Stimulated activated CD8-positive, alpha-beta memory T cell treated with anti-CD3 and anti-CD28 coated beads, Interleukin-15, amount 100 ng/mL, for 1 hour (primary cell): Measurements from ENCODE around the gene TMEM239.
"Not testable (repeated sequence)": the region's sequence is repeated elsewhere in the genome, so short reads cannot be mapped to it uniquely, and the experiment has no call there.

Experiments
- DNase-seq: peaks from one replicate; pipeline ENCODE4 v3.0.0-alpha.2; 2020; ENCODE audit warnings: low read depth

The TMEM239 gene

DNA sequence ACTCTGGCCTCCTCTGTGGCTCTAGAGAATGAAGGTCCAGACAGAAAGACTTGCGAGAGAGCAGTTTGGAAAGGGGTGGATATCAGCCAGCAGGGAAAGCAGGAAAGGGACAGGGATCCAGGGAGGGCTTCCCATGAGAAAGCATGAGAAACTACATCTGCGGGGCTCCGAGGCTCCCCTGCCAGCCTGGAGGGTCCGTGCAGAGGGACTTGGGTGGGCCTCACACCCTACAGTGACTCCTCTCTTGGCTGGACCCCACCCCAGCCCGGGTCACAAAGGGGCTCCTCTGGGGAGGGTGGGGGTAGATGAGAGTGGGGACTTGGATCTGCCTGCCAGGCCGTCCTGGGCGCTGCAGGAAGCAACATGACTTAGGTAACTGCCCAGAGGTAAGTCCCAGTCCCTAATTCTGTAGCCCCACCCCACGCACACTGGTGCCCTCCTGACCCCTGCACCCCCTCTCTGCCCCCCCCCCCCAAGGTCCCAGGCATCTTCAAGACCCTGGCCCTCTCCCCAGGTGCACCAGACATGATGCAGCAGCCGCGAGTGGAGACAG lies at the start of gene TMEM239:
TSS of gene TMEM239 (plus strand) at position 335 of the 553 bp plus-strand sequence. CDS start at position 526, 191 bp downstream.
- DNase-seq = no peak

- no peak for DNase-seq
These were observed 48.2 kb upstream of the TMEM239 start for GRCh38 chr20:2767768-2768631.

- DNase-seq = no peak
These were observed 47.5 kb upstream of the TMEM239 start for GRCh38 chr20:2768632-2769015.

DNA sequence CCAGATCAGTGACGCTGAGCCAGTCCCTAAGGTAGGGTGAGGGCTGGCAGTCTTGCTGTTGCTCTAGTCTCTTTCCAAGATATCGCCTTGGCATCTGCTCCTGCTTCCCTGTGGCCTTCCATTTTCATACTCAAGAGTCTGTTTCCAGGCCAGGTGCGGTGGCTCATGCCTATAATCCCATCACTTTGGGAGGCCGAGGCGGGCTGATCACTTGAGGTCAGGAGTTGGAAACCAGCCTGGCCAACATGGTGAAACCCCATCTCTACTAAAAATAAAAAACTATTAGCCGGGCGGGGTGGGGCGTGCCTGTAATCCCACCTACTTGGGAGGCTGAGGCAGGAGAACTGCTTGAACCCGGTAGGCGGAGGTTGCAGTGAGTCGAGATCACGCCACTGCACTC lies 46.1 kb upstream of the TMEM239 start:
- not testable (repeated sequence) for DNase-seq

- DNase-seq = no peak
These were observed 44.5 kb upstream of the TMEM239 start for GRCh38 chr20:2771631-2772080.

DNA sequence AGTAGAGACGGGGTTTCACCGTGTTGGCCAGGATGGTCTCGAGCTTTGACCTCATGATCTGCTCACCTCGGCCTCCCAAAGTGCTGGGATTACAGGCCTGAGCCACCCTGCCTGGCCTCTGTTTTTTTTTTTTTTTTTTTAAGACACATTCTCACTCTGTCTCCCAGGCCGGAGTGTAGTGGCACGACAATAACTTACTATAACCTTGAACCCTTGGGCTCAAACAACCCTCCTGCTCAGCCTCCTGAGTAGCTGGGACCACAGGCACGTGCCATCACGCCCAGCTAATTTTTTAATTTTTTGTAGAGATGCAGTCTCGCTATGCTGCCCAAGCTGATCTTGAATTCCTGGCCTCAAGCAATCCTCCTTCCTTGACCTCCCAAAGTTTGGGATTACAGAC lies 42.4 kb upstream of the TMEM239 start:
- no peak for DNase-seq

GRCh38 chr20:2775139-2775538 lies 41.0 kb upstream of the TMEM239 start:
- no peak for DNase-seq

GRCh38 chr20:2778602-2779321 lies 37.4 kb upstream of the TMEM239 start:
- no peak for DNase-seq

DNA sequence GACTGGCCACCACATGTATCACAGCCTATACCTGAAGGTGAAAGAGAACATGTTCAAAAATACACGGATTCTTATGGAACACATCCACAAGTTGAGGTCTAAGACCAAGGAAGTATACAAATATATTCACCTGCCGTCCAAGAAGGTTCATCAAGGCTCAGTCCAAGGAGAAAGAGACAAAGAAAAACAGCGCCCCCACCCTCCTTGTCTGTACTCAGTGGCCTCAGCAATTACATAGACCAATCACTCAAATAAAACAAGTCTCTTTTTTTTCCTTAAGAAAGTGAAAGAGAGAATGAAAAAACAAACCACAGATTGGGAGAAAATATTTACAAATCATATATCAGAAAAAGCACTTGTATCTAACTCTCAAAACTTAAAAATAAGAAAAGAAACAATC lies 35.2 kb upstream of the TMEM239 start:
- no peak for DNase-seq

DNA sequence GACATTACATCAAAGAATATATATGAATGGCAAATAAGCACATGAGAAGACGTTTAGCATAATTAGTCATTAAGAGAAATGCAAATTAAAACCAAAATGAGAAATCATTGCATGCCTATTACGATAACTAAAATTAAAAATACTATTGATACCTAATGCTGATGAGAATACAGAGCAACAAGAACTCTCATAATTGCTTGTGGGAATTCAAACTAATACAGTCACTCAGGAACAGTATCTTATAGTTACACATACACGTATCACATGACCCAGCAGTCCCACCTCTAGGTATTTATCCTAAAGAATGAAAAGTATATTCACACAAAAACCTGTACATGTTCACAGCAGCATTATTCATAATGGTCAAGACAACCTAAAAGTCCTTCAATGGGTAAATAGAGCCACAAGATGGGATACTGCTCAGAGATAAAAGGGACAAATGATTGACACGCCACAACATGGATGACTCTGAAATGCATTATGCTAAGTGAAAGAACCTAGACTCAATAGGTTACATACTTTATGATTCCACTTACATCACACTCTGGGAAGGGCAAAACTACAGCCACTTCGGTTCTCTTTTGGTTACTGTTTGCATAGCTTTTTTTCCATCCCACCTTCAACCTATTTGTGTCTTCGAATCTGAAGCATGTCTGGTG lies 32.1 kb upstream of the TMEM239 start:
- no peak for DNase-seq

GRCh38 chr20:2793471-2793870 lies 22.7 kb upstream of the TMEM239 start:
- no peak for DNase-seq

DNA sequence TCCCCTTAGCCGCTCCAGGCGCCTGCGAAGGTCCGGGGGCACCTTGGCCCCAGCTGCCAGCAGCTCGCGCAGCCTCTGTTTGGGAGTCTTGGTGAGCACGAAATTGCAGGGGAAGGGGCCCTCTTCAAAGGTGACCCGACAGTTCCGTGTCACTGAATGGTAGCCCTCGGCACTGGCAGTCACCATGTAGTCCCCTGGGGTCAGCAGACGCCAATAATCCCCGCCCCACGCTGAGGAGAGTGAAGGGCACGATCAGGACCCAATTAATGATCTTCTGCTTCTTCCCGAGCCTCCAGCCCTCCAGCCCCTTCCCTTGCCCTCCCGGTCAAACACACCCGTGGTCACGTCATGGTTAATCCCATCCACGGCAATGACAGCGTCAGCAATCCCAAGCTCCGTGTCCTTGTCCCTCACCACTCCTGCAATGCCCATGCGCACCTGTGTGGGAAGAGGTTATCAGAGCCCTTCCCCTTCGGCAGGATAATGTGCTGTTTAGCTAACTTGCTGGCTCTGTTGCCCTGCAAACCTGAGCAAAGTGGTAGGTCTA lies 21.9 kb upstream of the TMEM239 start:
- no peak for DNase-seq

- no peak for DNase-seq
These were observed 21.2 kb upstream of the TMEM239 start for GRCh38 chr20:2794866-2795447.

GRCh38 chr20:2795451-2795850 lies 20.7 kb upstream of the TMEM239 start:
- DNase-seq = no peak

DNA sequence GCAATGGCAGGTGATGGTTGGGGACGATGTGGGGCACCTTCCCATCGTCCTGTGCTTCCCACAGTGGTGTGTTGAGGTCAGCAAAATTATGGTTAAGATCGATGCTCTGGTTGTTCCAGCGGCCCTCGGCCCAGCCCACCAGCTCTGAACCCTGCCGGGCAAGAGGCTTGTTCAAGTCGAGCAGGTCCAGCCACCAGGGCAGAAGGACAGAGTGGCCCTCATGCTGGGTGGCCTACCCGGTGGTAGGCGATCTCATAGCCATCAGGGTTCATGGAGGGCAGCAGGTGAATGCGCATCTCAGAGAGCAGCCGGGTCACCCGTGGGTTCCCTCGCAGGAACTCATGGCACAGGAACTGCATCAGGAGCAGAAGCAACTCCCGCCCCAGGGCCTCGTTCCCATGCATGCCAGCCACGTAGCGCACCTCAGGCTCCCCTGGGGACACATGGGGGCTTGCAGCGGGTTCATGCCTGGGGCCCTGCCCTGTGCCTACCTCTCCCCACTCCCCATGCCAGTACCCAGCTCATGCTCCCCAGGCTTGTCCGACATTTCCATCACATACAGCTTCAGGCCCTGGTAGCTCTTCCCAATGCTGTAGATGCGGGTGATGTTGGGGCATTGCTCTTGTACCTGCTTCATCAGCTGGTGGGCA lies 20.0 kb upstream of the TMEM239 start:
- no peak for DNase-seq

DNA sequence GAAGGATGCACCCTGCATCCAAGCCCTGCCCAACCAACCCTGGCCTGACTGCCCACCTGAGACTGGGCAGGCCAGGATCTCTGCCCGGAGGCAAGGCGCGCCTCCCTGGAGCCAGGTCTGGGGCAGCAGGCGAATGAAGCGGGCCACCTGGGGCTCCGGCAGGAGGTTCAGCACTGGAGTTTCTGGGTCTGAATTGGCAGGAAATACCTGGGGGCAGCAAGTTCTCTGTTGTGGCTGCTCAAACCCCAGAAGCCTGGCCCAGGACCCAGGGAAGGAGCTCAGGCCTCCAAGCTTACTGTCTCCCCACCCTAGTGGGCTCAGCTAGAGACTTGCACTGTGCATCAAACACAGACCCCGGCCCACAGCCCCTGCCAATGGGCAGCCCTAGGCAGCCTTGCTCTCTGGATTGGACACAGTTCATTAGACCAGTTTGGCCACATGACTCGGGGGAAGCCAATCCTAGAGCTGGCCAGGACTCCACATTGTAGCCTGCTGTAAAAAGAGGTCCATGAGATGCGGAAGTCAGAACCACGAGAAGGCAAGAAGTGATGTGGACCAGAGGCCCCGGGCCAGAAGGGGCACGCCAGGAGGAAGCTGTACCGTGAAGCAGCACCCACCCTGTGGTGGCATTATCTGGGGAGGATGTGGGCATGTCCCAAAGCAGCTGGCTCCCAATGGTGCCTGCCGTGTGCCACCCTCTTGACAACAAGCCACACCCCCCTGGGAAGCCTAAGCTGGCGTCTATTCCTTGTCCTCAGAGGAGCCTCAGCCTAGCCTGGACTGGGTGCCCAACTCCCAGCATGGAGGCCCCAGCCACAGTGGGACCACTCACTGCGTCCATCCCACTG lies 18.8 kb upstream of the TMEM239 start:
- DNase-seq = no peak

DNA sequence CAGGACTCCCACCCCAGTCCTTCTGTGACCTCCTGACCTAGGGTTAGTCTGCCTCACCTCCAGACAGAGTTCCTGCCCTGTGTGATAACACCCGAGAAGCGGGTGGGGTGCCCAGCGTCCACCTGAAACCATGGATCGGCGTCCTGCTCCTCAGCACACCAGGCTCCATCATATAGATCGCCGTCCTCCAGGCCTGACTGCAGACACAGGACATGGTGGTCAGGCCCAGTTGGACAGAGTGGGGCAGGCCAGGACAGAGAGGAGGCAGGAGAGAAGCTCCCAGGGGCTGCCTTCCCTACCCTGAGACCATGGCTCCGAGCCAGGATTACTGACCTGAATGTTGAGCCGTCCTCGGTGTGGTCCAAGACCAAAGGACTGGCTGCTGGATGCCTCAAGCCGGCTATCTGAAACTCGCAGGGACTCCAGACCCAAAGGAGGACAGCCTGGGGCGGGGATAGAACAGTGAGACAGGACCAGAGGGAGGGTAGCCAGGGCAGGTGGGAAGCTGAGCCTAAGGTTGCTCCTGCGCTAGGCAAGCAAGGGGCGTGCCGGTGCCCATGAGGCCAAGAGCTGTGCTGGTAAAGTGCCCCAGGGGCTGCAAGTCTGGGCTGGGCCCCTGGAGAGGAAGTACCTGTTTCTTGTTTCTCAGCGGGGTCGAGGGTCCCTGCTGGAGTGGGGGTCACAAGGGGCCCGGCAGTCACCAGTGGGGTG lies 17.9 kb upstream of the TMEM239 start:
- DNase-seq = no peak

GRCh38 chr20:2798814-2799213 lies 17.4 kb upstream of the TMEM239 start:
- DNase-seq = no peak

DNA sequence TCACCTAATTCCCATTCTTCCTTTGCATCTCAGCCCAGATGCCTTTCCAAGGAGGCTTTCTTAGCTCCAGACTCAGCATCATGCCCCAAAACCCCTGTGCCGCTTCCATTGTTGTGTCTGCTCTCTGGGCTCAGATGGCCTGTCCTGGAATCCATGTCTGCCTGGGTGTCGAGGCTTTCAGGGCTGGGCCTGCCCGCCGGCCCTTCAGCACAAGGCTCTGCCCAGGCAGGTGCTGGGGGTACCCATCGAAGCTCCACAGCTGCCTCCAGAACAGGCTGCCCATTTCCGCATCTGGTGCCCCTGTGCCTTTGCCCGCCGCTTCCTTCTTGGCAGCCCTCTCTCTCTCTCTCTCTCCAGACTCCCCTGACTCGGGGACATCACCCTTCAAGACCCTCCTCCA lies 16.9 kb upstream of the TMEM239 start:
- no peak for DNase-seq
